ENCODE data around the gene DNER. TPM values are rescaled to one million over a fixed set of nuclear protein-coding genes. Genes with fewer than 3 reads are reported as not detected.

DNER gene
- total and polyA plus RNA-seq, 8 donors: 0.06 to 2.4 (median 1.9) TPM

DNA sequence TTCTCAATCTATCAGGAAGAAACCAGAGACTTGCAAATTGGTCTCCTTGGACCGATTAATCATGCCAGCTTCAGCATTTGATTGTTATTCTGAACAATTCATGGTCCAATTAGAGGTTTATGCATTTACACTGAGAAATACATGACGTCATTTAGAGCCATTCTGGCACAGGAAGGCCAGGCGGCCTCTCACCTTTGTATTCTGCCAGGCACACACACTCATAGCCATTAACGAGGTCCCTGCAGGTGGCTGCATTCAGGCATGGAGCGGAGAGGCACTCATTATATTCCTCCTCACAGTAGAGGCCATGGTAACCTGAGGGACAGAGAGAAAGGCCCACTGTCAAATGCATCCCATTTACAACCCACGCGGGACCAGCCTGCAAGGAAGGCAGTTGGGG, 296.4 kb downstream of the DNER start:
- ATAC-seq (no peak), DNase-seq (no peak)
- Histone ChIP-seq H3K9me3 (no peaks in the 10 kb centered on the region), H3K36me3 (no peaks in the 10 kb centered on the region), H3K27ac (no peak overlapping the region), H3K27me3 (no peaks in the 10 kb centered on the region), H3K4me3 (no peak overlapping the region), H3K4me1 (peaks cover 0 to 24% of the 10 kb centered on the region in 2 donors)
- TF ChIP-seq, protein P1, sequence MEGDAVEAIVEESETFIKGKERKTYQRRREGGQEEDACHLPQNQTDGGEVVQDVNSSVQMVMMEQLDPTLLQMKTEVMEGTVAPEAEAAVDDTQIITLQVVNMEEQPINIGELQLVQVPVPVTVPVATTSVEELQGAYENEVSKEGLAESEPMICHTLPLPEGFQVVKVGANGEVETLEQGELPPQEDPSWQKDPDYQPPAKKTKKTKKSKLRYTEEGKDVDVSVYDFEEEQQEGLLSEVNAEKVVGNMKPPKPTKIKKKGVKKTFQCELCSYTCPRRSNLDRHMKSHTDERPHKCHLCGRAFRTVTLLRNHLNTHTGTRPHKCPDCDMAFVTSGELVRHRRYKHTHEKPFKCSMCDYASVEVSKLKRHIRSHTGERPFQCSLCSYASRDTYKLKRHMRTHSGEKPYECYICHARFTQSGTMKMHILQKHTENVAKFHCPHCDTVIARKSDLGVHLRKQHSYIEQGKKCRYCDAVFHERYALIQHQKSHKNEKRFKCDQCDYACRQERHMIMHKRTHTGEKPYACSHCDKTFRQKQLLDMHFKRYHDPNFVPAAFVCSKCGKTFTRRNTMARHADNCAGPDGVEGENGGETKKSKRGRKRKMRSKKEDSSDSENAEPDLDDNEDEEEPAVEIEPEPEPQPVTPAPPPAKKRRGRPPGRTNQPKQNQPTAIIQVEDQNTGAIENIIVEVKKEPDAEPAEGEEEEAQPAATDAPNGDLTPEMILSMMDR (IDR thresholded peaks at IDR 0.05): no peak
- intact Hi-C loops (cut with DNase I): no loop called here

DNA sequence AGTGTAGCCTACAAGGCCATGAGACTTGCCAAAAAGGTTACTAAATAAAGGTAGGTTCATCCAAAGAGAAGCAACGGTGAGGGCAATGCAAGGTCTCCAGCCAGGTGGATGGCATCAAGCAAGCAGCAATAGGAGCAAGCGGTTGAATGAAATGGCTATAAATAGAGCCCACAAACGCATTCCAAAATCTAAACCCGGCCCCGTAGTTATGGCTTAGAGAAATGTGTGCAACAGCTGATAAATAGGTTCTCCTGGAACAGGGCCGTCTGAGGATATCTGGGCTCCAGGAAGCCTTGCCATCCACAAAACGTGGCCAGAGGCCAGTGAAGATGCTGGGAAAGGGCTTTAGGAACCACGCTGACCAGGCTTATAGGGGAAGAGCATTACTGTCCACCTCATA, 297.2 kb downstream of the DNER start:
- Histone ChIP-seq H3K27ac (peak overlapping the region; percentile 64 to 77), H3K9me3 (no peaks in the 10 kb centered on the region), H3K27me3 (no peaks in the 10 kb centered on the region), H3K4me3 (no peak overlapping the region), H3K4me1 (peaks cover 0 to 24% of the 10 kb centered on the region in 2 donors), H3K36me3 (no peaks in the 10 kb centered on the region)
- TF ChIP-seq, protein P1 (IDR thresholded peaks at IDR 0.05): no peak
- intact Hi-C loops (cut with DNase I): no loop called here
- ATAC-seq: no peak
- DNase-seq: peak in 1 of 4 donors; percentile 36

DNA sequence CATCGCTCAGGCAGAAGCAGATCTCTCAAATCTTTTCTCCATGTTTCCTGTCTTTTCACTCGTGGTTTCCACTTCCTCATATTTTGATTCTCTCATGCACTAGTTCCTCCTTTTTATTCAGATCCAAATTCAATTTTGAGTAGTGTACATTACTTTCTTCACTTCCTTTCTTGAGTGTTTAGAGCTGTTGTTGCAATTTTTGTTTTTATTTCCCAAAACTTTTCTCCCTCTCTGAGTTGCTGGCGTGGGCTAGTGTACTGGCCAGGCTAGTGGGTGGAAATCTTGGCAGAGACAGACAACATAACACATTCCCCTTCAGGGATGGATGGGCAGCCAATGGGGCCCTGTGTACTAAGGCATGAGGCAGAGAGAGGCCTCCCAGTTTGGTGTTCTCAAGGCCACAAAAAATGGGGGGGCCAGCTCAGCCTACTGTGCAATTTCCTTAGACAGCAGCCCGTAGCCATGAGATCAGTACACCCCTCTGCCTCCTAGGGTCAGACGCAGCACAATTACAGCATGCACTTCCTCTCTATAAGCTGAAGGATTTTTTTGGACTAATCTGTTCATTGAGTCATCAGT, 298.1 kb downstream of the DNER start:
- peak; percentile 47 to 82 (median 67) for DNase-seq
- H3K27ac ChIP-seq: peak overlapping the region; percentile 64 to 77
- peak; percentile 81 for ATAC-seq
- intact Hi-C loops (cut with DNase I): no loop called here
- no peaks in the 10 kb centered on the region for H3K36me3 ChIP-seq
- TF ChIP-seq, protein P1 (IDR thresholded peaks at IDR 0.05): no peak
- H3K27me3 ChIP-seq: no peaks in the 10 kb centered on the region
- H3K4me3 ChIP-seq: no peak overlapping the region
- no peaks in the 10 kb centered on the region for H3K9me3 ChIP-seq
- peaks cover 0 to 24% of the 10 kb centered on the region in 2 donors for H3K4me1 ChIP-seq

DNA sequence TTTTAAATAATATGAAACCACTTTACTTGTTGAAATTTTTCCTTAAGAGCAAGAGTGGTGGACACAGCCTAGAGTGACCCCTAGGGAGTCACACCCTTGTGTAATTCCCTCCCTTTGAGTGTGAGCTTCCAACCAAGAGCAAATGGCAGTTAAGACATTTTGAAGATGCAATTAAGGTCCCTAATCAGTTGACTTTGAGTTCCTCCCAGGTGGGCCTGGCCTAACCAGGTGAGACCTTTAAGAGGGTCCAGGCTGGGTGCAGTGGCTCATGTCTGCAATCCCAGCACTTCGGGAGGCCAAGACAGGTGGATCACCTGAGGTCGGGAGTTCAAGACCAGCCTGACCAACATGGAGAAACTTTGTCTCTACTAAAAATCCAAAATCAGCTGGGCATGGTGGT, 299.7 kb downstream of the DNER start:
- no peak for DNase-seq
- Histone ChIP-seq H3K27ac (no peak overlapping the region), H3K9me3 (no peaks in the 10 kb centered on the region), H3K36me3 (no peaks in the 10 kb centered on the region), H3K4me3 (no peak overlapping the region), H3K27me3 (no peaks in the 10 kb centered on the region), H3K4me1 (peaks cover 0 to 29% of the 10 kb centered on the region in 2 donors)
- intact Hi-C loops (cut with DNase I): no loop called here
- TF ChIP-seq, protein P1 (IDR thresholded peaks at IDR 0.05): no peak
- ATAC-seq: no peak

DNA sequence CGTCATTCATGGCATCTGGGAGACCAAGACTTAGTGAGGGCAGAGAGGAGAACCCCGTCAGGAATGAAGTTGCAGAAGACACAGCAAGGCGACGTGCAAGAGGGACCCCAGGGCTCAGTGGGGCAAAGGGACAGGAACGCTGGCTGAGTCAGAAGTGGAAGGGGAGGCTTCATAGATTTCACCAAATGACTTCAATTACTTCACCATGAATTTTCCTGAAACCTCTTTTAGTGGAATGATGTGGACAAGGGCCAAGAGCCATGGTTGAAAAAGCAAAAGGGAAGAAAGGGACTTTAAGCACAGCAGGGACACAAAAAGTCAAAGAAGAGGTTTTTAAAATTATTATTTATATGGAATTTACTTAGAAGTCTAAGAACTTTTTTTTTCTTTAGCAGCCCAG, 301.7 kb downstream of the DNER start:
- Histone ChIP-seq H3K27me3 (no peaks in the 10 kb centered on the region), H3K4me3 (no peak overlapping the region), H3K4me1 (peaks cover 5 to 37% of the 10 kb centered on the region in 2 donors), H3K27ac (no peak overlapping the region), H3K9me3 (no peaks in the 10 kb centered on the region), H3K36me3 (no peaks in the 10 kb centered on the region)
- DNase-seq: no peak
- intact Hi-C loops (cut with DNase I): no loop called here
- TF ChIP-seq, protein P1 (IDR thresholded peaks at IDR 0.05): no peak
- ATAC-seq: no peak
